Measurements from ENCODE around the gene PCSK1.
"Not testable (repeated sequence)": the region's sequence is repeated elsewhere in the genome, so short reads cannot be mapped to it uniquely, and the experiment has no call there.

PCSK1 gene

DNA sequence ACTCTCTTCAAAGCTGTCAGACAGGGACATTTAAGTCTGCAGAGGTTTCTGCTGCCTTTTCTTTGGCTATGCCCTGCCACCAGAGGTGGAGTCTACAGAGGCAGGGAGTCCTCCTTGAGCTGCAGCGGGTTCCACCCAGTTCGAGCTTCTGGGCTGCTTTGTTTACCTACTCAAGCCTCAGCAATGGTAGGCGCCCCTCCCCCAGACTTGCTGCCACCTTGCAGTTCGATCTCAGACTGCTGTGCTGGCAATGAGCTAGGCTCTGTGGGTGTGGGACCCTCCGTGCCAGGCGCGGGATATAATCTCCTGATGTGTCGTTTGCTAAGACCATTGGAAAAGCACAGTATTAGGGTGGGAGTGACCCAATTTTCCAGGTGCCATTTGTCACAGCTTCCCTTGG is 65.7 kb downstream of the PCSK1 start:
- FAIRE-seq, result not testable (repeated sequence)

DNA sequence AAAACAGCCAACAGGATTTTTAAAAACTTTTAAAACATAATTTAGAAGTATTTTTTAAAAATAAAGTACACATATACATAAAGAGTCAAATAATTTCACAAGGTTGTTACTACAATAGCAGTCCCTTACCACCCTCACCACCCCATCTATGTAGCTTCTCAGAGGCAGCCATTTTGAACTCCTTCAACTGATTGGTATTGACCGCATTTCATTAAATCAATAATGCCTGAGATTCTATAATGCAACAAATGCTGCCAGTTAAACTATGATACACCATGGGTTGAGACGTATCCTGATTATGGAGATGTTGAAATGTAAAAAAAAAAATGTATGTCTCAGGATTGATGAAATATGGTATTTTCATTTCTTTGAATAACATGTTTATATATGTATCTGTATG is 78.8 kb downstream of the PCSK1 start:
- FAIRE-seq, result no peak

DNA sequence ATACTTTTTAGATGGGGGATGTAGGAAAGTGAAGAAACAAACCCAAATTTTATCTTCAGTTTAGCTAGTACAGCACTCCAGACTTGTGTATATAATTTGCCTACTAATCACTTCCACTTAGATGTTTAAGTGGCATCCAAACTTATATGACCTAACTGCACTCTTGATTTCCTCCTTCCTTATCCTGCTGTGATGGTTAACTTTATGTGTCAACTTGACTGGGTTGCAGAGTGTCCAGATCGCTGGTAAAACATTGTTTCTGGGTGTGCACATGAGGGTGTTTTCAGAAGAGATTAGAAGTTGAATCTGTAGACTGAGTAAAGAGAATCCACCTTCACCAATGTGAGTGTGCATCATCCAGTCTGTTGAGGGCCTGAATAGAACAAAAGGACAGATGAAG is 79.8 kb downstream of the PCSK1 start:
- no peak for FAIRE-seq

DNA sequence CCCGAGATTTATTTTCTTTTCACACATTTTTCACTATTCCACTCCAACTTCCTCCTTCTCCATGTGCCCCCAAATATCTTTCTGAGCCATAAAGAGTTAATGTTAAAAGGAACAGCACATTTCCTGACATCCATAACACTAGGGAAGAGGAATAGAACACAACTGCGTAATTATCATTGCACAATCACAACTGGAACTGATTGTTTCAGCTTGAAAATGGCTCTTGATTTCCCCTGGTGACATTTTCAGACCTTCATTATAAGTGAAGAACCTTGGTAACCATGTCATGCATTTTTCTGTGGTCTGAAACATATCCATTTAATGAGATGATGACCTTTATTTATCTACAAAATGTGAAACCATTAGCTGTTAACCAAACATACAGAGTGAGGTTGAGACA is 82.4 kb downstream of the PCSK1 start:
- FAIRE-seq, result no peak

DNA sequence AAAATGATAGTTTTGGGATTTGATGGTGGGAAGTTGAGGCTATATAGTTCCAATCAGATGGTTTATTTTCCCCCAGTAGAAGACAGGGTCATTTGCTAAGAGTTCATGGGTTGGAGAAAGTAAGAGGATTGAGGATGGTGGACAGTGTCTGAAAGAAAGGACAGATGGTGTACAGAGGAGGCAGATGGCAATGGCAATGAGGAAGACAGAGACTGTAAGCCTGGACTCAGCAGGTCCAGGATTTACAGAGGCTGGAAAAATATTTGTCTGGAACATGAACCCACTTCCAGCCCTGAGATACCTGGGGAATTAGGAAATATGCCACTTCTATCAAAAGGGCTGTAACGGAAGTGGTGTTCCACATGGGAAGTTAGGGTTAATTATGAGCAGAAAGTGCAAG is 84.5 kb downstream of the PCSK1 start:
- FAIRE-seq, result no peak

DNA sequence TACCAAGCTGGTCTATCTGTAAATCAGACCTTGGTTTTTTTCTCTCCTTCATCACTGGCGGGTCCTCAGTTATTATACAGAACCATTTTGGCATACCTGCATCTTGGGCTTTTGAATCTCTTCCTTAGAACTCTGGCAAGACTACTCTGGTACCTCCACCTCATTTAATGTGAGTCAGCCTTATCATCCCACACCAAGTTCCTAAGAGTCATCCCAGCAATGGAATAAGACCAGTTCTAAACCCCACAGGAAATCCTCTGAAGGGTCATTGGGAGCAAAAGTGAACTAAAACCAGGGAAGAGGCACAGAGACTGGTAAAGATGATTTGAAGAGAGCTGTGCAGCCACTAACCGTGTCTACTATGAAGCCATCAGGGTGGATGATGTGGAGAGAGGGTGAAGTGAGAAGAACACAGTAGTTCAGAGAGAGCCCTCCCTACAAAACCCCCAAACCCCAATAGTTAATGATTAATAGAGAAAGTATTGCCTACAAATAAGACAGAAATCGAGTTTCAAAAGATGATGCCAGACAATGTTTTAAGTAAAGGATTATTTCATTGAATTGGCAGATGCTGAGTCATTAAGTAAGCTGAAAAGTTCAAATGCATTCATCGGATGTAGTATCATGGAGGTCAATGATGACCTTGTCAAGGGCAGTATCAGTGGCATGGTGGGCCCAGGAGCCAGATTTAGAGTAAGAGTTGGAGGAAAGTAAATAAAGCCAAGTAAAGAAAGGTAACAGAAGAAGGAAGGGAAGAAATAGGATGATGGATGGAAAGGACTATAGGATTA is 85.4 kb downstream of the PCSK1 start:
- no peak for FAIRE-seq

DNA sequence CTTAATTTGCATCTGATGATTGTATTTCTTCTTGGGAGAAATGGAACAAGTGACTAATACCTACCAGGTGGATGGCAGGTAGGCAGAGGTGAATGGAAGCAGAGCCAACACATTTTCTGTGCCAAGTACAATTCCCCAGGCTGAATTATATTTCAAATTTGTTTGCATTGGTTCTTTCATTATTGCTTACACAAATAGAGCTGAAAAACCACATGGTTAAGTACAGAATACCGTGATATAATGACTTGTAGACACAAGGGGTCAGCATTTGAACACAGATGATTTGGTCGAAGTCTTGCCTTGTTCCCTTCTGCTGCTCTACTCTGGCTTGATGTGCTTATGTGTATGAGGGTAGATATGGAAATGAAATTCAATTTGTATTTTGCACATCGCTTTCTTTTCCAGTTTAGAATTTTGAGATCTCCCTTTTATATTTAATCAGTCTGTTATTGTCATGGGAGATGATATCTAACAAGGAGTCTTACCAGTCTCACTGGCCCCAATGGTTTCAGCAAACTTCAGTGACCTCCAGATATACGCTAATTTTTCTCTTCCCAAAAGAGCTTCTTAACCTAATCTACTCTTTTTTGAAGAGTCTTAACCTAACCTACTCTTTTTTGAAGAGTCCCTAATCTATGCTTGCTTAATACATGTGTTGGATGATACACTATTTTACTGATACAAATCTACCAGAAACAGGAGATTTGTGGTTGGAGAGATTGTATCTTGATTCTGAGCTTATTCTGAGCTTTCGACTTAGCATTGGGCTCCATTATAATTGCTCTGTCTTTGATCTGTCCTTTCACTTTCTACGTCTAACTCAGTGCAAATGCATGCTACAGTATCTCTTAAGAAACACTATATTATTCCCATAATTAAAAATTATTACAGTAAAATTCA is 88.1 kb downstream of the PCSK1 start:
- no peak for FAIRE-seq

DNA sequence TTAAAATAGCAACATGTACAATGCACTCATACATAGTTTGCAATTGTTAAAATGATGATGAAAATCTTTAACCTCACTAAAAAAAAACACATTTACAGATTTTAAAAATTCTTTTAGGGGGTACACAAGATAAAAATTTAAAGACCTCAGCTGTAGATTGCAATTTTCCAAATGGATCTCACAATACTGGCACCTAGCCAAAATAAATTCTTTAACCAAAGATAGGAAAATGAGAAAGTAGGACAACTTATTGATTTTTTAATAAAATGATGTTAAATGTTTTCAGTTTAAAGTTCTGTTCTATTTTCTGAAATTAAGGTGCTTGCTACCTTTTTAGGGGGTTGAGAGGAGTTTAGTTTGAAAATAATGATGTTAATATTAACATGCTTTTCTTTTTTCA is 90.0 kb downstream of the PCSK1 start:
- FAIRE-seq, result no peak

DNA sequence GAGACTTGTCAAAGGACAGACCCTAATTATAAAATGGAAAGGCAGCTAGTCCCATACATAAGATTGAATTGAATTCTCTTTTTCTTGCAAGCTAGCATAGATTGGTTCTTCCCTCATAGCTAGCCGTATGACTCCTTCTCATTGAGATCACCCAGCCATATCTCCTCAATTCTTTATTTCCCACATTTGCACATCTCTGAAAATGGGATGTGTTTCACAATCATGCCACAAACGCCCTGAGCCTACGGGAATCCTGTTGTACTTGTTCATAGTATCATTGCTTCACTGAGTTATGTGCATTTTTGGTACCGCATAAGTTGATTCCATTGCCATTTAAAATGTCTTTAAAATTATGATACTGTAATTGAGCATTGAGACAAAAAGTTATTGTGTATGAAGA is 90.5 kb downstream of the PCSK1 start:
- no peak for FAIRE-seq
